IPS DF 4.7 (cell line): ENCODE results near the gene OTOA.
"Not testable (repeated sequence)": the region's sequence is repeated elsewhere in the genome, so short reads cannot be mapped to it uniquely, and the experiment has no call there.

ENCODE experiments used
- DNase-seq: peaks from one replicate; pipeline ENCODE4 v3.0.0-alpha.2; 2013; ENCODE audit warnings: low spot score; ENCODE audit errors: extremely low read depth

OTOA gene

GRCh38 chr16:21673469-21673868, 9.7 kb downstream of the OTOA start:
- DNase-seq = no peak

- DNase-seq = not testable (repeated sequence)
These were observed 10.7 kb downstream of the OTOA start for GRCh38 chr16:21674456-21674855.

- DNase-seq = not testable (repeated sequence)
These were observed 16.9 kb downstream of the OTOA start for GRCh38 chr16:21680714-21681113.

GRCh38 chr16:21683184-21683583, 19.4 kb downstream of the OTOA start:
- no peak for DNase-seq

- no peak for DNase-seq
These were observed 20.4 kb downstream of the OTOA start for GRCh38 chr16:21684199-21684598.

- DNase-seq = no peak
These were observed 21.3 kb downstream of the OTOA start for GRCh38 chr16:21685034-21685455.

- DNase-seq = no peak
These were observed 25.3 kb downstream of the OTOA start for GRCh38 chr16:21689107-21689506.

GRCh38 chr16:21690967-21691366, 27.2 kb downstream of the OTOA start:
- DNase-seq = not testable (repeated sequence)

- DNase-seq = no peak
These were observed 30.8 kb downstream of the OTOA start for GRCh38 chr16:21694609-21695008.

- no peak for DNase-seq
These were observed 33.3 kb downstream of the OTOA start for GRCh38 chr16:21697032-21697431.

GRCh38 chr16:21698169-21699032, 34.6 kb downstream of the OTOA start:
- no peak for DNase-seq

- DNase-seq = no peak
These were observed 37.5 kb downstream of the OTOA start for GRCh38 chr16:21701271-21701670.

- no peak for DNase-seq
These were observed 38.5 kb downstream of the OTOA start for GRCh38 chr16:21702276-21702675.

GRCh38 chr16:21703156-21703555, 39.4 kb downstream of the OTOA start:
- DNase-seq = no peak

GRCh38 chr16:21703589-21704174, 39.9 kb downstream of the OTOA start:
- DNase-seq = no peak

GRCh38 chr16:21704266-21704665, 40.5 kb downstream of the OTOA start:
- no peak for DNase-seq

GRCh38 chr16:21704733-21705132, 41.0 kb downstream of the OTOA start:
- no peak for DNase-seq

- DNase-seq = no peak
These were observed 44.9 kb downstream of the OTOA start for GRCh38 chr16:21708533-21709115.

- no peak for DNase-seq
These were observed 47.2 kb downstream of the OTOA start for GRCh38 chr16:21710938-21711337.

GRCh38 chr16:21713549-21714368, 50.0 kb downstream of the OTOA start:
- no peak for DNase-seq

- not testable (repeated sequence) for DNase-seq
These were observed 50.5 kb downstream of the OTOA start for GRCh38 chr16:21714369-21714618.

- no peak for DNase-seq
These were observed 53.8 kb downstream of the OTOA start for GRCh38 chr16:21717608-21718007.
